SJSA1 (cell line): Measurements from ENCODE around the gene SLIT3. TPM values are rescaled to one million over a fixed set of nuclear protein-coding genes. Genes with fewer than 3 reads are reported as not detected.

Experiments used
- DNase-seq, 2 experiments: peaks; one replicate each; pipeline ENCODE4 v3.0.0-alpha.2; 2015 to 2020; ENCODE audit warnings: low spot score in 2 of 2, low read depth in 1 of 2
- H3K27ac ChIP-seq: fragments of 250-450 bp; sonication (Bioruptor Pico); 2 replicates; pipeline ENCODE4 v1.5.1; 2020; ENCODE audit warnings: mild to moderate bottlenecking, moderate library complexity
- H3K27me3 ChIP-seq: fragments of 250-450 bp; sonication (Bioruptor Pico); replicated peaks from 2 replicates; pipeline ENCODE4 v1.5.1; 2020; ENCODE audit warnings: mild to moderate bottlenecking, moderate library complexity
- H3K36me3 ChIP-seq: fragments of 250-450 bp; sonication (Bioruptor Pico); 2 replicates; pipeline ENCODE4 v1.5.1; 2020; ENCODE audit warnings: mild to moderate bottlenecking
- H3K4me1 ChIP-seq: fragments of 250-450 bp; sonication (Bioruptor Pico); replicated peaks from 2 replicates; pipeline ENCODE4 v1.6.1; 2021; ENCODE audit warnings: mild to moderate bottlenecking
- H3K4me3 ChIP-seq: fragments of 250-450 bp; sonication (Bioruptor Pico); 2 replicates; pipeline ENCODE4 v1.5.1; 2020; ENCODE audit warnings: mild to moderate bottlenecking
- H3K9me3 ChIP-seq: fragments of 250-450 bp; sonication (Bioruptor Pico); replicated peaks from 2 replicates; pipeline ENCODE4 v1.5.1; 2020; ENCODE audit warnings: mild to moderate bottlenecking
- total RNA-seq: library from RNA; depleted of rRNA; stranded (reverse); fragments of >200 nt; shearing (Covaris generic); gene quantifications from 2 replicates; pipeline ENCODE4 v1.2.3, GENCODE V29; 2014

The SLIT3 gene
- total RNA-seq, 1 experiment from 2014 or later = 19.0 TPM

GRCh38 chr5:169003721-169004541 is 297.0 kb downstream of the SLIT3 start:
- Histone ChIP-seq H3K27me3 (peaks cover 4% of the 10 kb centered on the region; the same call in 1 of the 2 replicates), H3K9me3 (no peaks in the 10 kb centered on the region), H3K4me3 (no peak overlapping the region), H3K36me3 (no peaks in the 10 kb centered on the region), H3K4me1 (peaks cover 14% of the 10 kb centered on the region), H3K27ac (no peak overlapping the region)
- no peak for DNase-seq

GRCh38 chr5:169002953-169003555 is 297.9 kb downstream of the SLIT3 start:
- peaks cover 14% of the 10 kb centered on the region for H3K4me1 ChIP-seq
- H3K27ac ChIP-seq = no peak overlapping the region
- no peaks in the 10 kb centered on the region for H3K9me3 ChIP-seq
- DNase-seq = no peak
- no peaks in the 10 kb centered on the region for H3K36me3 ChIP-seq
- no peak overlapping the region for H3K4me3 ChIP-seq
- H3K27me3 ChIP-seq = peaks cover 4% of the 10 kb centered on the region; the same call in 1 of the 2 replicates

DNA sequence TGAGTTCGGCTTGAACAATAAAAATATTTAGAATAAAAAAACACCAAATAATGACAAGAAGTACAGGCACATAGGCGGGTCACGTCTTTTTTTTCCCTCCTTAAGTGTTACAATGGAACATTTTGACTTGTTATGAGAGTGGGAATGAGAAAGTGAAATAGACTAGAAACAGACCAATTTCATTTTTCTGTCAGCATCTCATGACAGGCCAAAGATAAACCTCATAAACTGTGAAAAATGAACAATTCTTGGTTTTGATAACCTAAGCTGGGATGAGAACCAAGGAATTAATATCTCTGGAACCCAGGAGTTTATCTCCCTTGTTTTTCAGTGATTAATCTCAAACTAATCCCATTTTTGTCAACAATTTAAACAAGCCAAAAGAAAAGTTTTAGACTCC is 299.5 kb downstream of the SLIT3 start:
- H3K27me3 ChIP-seq = peaks cover 4% of the 10 kb centered on the region; the same call in 1 of the 2 replicates
- H3K9me3 ChIP-seq = no peaks in the 10 kb centered on the region
- peaks cover 7% of the 10 kb centered on the region for H3K4me1 ChIP-seq
- H3K36me3 ChIP-seq = no peaks in the 10 kb centered on the region
- no peak overlapping the region for H3K4me3 ChIP-seq
- DNase-seq = no peak
- no peak overlapping the region for H3K27ac ChIP-seq

GRCh38 chr5:168995024-168995423 is 305.9 kb downstream of the SLIT3 start:
- Histone ChIP-seq H3K4me3 (no peak overlapping the region), H3K9me3 (no peaks in the 10 kb centered on the region), H3K27ac (no peak overlapping the region), H3K36me3 (no peaks in the 10 kb centered on the region), H3K4me1 (peaks cover 25% of the 10 kb centered on the region), H3K27me3 (no peaks in the 10 kb centered on the region)
- no peak for DNase-seq

- no peak overlapping the region for H3K27ac ChIP-seq
- peaks cover 28% of the 10 kb centered on the region for H3K4me1 ChIP-seq
- no peak for DNase-seq
- no peaks in the 10 kb centered on the region for H3K27me3 ChIP-seq
- H3K9me3 ChIP-seq = no peaks in the 10 kb centered on the region
- no peak overlapping the region for H3K4me3 ChIP-seq
- no peaks in the 10 kb centered on the region for H3K36me3 ChIP-seq
These were observed 308.3 kb downstream of the SLIT3 start for GRCh38 chr5:168992687-168993086.

GRCh38 chr5:168992016-168992415 is 308.9 kb downstream of the SLIT3 start:
- Histone ChIP-seq H3K27ac (no peak overlapping the region), H3K4me3 (no peak overlapping the region), H3K36me3 (no peaks in the 10 kb centered on the region), H3K4me1 (peaks cover 32% of the 10 kb centered on the region), H3K27me3 (no peaks in the 10 kb centered on the region), H3K9me3 (no peaks in the 10 kb centered on the region)
- no peak for DNase-seq

DNA sequence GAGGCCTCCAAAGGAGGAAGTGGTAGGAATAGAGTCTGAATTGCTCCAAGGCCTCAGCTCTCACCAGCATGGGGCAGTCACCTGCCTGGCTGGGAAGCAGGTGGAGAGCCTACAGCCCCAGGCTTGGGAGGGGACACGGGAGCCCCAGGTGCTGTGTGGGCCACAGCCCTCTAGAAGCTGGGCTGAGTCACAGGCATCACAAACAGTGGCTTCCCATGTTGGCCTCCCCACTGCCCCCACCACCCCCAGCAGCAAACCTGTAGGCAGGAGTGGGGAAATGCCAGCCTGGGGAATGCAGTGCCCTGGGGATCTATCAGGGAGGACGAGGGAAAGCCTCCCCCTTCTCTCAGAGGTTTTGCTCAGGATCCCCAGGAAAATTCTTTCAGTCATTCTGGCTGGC is 309.6 kb downstream of the SLIT3 start:
- peaks cover 32% of the 10 kb centered on the region for H3K4me1 ChIP-seq
- H3K27me3 ChIP-seq = no peaks in the 10 kb centered on the region
- DNase-seq = no peak
- H3K36me3 ChIP-seq = no peaks in the 10 kb centered on the region
- no peak overlapping the region for H3K4me3 ChIP-seq
- H3K9me3 ChIP-seq = no peaks in the 10 kb centered on the region
- no peak overlapping the region for H3K27ac ChIP-seq

DNA sequence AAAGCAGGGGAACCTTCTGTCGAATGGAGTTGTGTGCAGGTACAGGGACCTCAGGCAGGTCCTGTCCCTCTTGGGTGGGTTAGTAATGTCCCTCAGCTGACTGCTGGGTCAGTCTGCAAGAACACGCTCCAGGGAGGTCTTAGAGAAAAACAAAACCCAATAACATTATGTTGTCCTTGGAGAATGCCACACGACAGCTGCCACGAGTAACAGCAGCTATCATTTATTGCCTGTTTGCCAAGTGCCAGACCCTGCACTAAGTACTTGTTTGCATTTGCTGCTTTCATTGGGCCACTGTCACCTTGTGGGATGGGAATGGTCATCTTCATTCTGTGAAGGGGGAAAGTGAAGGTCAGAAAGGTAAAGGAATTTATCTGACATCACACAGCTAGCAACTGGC is 310.3 kb downstream of the SLIT3 start:
- peaks cover 32% of the 10 kb centered on the region for H3K4me1 ChIP-seq
- DNase-seq = peak in 1 of 2 experiments; percentile 26
- H3K9me3 ChIP-seq = no peaks in the 10 kb centered on the region
- no peak overlapping the region for H3K4me3 ChIP-seq
- H3K27me3 ChIP-seq = no peaks in the 10 kb centered on the region
- H3K27ac ChIP-seq = no peak overlapping the region
- H3K36me3 ChIP-seq = no peaks in the 10 kb centered on the region

GRCh38 chr5:168989731-168990505 is 311.0 kb downstream of the SLIT3 start:
- Histone ChIP-seq H3K27me3 (no peaks in the 10 kb centered on the region), H3K4me1 (peaks cover 32% of the 10 kb centered on the region), H3K27ac (no peak overlapping the region), H3K36me3 (no peaks in the 10 kb centered on the region), H3K4me3 (no peak overlapping the region), H3K9me3 (no peaks in the 10 kb centered on the region)
- DNase-seq = no peak

- DNase-seq = no peak
- H3K4me3 ChIP-seq = no peak overlapping the region
- H3K4me1 ChIP-seq = peaks cover 32% of the 10 kb centered on the region
- H3K36me3 ChIP-seq = no peaks in the 10 kb centered on the region
- H3K27me3 ChIP-seq = no peaks in the 10 kb centered on the region
- no peak overlapping the region for H3K27ac ChIP-seq
- no peaks in the 10 kb centered on the region for H3K9me3 ChIP-seq
These were observed 312.2 kb downstream of the SLIT3 start for GRCh38 chr5:168988699-168989098.

GRCh38 chr5:168987543-168988300 is 313.2 kb downstream of the SLIT3 start:
- H3K27ac ChIP-seq = no peak overlapping the region
- H3K4me3 ChIP-seq = no peak overlapping the region
- H3K4me1 ChIP-seq = peaks cover 31% of the 10 kb centered on the region
- DNase-seq = peak; percentile 79 to 81
- H3K36me3 ChIP-seq = no peaks in the 10 kb centered on the region
- no peaks in the 10 kb centered on the region for H3K27me3 ChIP-seq
- no peaks in the 10 kb centered on the region for H3K9me3 ChIP-seq

- no peaks in the 10 kb centered on the region for H3K27me3 ChIP-seq
- H3K27ac ChIP-seq = no peak overlapping the region
- peaks cover 11% of the 10 kb centered on the region for H3K4me1 ChIP-seq
- H3K4me3 ChIP-seq = no peak overlapping the region
- H3K36me3 ChIP-seq = no peaks in the 10 kb centered on the region
- DNase-seq = no peak
- no peaks in the 10 kb centered on the region for H3K9me3 ChIP-seq
These were observed 315.5 kb downstream of the SLIT3 start for GRCh38 chr5:168985454-168985853.

DNA sequence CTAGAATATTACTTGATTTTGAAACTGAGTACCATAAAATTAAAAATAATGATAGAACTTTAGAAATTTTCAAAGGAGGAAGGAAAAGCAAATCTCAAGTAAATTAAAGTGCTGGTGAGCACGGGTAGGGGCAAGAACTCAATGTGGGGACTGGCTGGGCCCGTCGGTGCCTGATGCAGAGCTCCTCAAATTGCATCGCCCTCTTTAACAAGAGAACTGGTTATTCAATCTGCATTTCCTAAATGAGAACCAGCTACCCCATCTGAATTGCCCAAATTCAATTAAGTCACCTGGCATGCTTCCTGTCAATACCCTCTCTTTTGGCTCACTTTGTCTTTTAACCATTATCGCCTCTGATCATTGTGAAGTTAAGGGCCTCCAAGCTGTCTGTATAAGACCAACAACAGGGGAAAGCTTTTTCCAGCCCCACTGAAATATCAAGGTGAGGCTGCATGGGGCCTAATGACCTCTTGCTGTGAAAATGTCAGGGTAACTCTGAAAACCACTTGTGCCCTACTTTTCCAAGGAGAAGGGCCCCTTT is 316.7 kb downstream of the SLIT3 start:
- H3K9me3 ChIP-seq = no peaks in the 10 kb centered on the region
- no peak overlapping the region for H3K27ac ChIP-seq
- H3K36me3 ChIP-seq = no peaks in the 10 kb centered on the region
- DNase-seq = no peak
- H3K4me3 ChIP-seq = no peak overlapping the region
- peaks cover 9% of the 10 kb centered on the region for H3K4me1 ChIP-seq
- H3K27me3 ChIP-seq = no peaks in the 10 kb centered on the region
